GF-D8 (cell line): Measurements from ENCODE around the gene CPED1.
"Not testable (repeated sequence)": the region's sequence is repeated elsewhere in the genome, so short reads cannot be mapped to it uniquely, and the experiment has no call there.

ENCODE experiments used
- DNase-seq: peaks from one replicate; lab custom pipeline; 2025; lab: John Stamatoyannopoulos, UW

CPED1 gene

DNA sequence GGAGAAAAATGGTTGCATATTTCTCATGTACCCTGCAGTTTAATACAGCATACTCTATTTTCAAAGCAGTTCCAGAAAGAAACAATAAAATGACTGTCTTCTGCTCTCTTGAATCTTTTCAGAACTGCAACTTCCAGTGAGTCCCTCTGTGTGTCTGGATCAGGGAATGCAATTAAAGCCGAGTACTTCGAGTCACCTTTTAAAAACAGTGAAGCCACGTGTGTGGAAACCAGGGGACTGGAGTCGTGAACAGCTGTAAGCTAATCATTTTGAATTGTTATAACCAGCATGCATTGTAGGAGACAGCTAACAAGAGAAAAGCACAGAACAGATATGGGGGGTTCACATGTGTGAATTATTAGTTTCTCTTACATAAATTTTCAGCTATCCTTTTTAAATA lies 109.1 kb downstream of the CPED1 start:
- DNase-seq, result no peak

DNA sequence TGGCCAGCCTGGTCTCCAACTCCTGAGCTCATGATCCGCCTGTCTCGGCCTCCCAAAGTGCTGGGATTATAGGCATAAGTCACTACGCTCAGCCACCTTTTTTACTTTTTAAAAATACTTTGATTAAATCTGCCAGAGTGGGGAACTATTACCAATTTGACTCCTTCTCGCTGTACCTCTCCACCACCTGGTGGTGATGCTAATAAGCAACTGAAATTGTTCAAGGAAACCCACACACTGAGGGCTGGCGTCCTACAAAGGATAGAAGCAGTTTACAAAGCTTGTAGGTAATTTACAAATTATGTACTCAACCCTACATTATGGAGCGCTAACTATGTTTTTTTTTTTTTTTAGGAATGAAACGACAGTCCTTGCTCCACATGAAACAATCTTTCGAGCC lies 111.1 kb downstream of the CPED1 start:
- DNase-seq, result no peak

DNA sequence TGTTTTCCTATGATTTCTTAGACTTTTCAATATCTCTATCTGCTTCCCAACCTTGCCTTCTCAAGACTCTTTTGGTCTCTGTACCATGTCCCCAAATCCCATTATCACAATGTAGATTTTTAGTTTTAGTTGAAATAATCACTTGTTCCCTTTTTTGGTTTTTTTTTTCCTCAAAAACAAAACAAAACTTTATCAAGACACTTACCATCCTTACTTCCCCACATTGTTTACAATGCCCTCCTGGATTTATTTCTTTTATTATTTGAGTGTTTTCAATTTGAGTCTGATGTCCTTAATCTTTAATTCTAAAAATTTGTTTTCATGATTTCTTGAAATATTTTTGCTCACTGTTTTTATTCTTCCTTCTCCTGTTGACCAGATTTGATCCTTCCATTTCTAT lies 112.6 kb downstream of the CPED1 start:
- DNase-seq, result no peak

DNA sequence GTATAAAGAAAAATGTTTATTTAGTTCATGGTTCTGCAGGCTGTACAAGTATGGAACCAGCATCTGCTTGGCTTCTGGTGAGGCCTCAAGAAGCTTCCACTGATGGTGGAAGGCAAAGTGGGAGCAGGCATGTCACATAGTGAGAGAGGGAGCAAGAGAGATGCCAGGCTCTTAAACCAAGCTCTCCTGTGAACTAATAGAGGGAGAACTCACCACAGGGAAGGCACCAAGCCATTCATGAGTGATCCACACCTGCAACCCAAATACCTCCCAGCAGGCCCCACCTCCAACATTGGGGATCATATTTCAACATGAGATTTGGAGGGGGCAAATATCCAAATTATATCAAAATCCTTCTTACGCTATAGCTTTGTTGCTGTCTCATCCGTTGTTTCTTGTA lies 113.1 kb downstream of the CPED1 start:
- DNase-seq, result no peak

DNA sequence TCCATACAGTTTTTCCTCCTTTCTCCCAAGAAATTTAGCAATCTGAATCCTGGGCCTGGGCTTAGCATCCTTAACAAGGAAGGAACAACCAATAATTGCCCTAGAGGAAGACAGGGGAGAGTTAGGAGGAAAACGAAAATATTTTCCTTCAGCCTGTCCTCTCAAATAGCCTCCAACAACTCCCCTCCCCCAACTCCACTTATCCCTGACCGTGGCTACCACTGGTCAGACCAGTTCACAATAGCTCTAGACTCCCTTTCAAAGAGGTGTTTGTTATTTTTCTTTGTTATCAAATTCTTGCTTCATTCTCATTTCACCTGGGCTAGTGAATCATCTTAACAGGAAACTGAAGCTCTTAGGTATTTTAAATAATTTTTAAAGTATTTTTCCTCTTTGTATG lies 114.1 kb downstream of the CPED1 start:
- DNase-seq, result no peak

DNA sequence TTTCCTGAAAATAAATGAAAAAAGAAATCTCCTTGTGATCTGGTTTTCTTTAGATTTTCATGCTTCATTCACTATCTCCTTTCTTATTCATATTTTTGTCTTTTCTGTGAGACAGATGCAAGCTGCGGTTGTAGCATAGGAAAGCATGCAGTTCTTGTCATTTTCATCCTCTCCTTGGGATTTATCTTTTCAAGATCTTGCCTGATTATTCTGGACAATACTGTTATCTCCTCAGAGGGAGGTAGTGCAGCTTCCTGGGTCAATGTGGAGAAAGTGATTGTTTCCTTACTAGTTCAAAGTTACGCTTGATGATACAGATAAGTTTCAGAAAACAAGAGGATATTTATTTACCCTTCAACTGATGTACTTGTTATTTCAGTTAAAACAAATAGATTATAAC lies 114.6 kb downstream of the CPED1 start:
- DNase-seq, result no peak

DNA sequence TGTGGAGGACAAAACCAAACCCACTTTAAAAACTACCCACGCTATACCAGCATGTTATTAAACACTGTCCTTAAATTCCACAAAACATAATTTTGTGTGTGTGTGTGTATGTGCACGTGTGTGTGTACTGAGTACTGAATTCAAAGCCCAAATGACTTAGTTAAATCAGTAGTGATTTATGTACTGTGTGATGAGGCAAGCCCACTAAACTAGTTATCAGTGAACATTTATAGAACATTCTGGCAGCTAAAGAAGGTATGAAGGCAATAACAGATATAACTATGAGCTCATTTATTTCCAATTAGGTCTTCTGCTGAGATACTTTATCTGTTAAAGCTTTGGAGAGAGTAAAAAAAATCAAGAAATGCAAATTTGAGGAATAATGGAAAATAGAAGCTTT lies 115.1 kb downstream of the CPED1 start:
- DNase-seq, result no peak

DNA sequence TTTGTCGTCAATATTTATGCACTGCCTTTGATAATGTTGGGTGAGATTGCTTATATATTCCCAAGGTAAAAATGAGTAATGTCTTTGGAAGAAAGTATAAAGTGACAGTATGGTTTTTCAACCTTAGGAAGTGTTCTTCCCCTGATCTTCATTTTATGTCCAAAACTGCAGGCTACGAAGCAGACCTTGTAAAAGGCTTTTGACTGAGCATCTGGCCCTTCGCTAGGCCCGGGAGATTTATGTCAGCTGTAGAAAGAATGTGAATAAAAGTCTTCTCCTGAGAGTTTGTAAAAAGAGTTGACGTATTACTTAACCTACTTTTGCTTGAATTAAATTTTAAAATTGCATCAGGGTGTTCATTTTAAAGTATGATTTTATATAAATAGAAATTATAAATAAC lies 116.8 kb downstream of the CPED1 start:
- no peak for DNase-seq

DNA sequence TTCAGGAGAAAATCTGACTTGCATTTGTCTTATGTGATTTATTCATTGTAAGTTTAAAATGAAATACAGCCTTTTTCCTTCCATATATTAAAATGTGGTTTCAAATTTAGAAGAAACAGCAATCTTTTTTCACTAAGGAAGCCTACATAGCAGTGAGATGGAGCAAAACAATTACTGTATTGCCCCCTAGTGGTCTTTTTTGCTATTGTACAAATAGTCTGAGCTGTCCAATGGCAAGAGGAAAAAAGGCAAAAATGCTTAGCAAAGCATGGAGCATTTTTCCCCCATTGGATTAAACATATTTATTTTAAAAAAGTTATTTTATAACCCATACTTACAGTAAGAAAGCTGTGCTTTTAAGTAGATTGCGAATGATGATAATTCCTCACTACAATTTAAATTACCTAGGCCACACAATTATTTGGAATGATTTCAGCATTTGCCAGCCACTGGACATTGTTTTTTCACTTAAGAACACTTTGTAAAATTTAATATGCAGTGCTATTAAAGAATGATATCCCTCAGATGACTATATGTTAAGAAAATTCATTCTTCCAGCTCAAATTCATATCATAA lies 119.5 kb downstream of the CPED1 start:
- no peak for DNase-seq

DNA sequence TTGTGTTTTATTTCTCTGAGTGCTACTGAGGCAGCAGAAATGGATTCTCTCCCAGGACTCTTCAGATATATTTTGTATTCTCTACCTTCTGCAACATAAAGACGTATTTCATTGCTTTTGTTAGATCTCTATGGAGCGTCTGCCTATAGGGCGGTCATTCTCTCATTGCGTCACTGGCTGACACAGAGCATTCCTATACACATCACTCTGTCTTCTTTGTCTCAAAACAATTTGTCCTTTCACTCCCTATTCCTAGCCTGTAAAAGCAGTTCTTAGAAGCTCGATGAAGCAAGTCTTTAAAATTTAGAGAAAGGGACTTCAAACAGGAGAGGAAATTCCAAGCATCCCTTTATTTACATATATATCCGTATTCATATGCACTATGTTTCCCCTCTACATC lies 120.6 kb downstream of the CPED1 start:
- DNase-seq, result no peak

DNA sequence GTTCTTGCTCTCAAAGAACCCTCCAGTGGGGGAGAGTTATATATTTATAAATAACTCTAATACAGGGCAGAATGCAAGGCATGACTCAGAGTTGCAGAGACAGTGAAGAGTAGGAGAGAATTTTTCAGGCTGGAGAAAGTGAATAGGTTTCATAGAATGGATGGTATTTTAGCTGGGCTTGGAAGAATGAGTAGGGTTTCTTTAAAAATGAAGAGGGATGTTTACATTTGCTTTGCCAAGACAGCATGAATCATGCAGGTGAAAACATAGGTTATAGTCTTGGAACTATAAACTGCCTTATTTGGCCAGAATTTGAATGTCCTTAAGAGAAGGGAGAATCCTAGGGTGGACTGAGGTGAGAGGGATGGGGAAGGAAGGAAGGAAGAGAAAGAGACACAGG lies 124.8 kb downstream of the CPED1 start:
- no peak for DNase-seq

DNA sequence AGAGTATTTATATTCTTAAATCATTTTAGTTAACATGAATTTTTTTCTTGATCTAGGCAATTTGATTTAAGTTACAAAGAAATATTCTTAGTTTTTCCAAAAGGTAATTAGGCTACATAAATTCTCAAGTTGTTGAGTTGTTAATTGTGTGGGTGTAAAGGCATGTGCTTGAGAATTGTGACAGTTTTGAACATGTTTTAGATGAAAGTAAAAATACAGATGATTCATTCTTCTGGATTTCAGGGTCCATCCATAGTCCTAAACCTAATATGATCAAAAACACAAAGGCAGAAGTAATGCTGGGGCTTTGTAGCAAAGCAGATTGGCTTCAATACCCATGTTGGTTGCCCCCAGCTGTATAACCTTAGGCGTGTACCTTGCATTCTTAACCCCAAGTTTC lies 127.9 kb downstream of the CPED1 start:
- no peak for DNase-seq

DNA sequence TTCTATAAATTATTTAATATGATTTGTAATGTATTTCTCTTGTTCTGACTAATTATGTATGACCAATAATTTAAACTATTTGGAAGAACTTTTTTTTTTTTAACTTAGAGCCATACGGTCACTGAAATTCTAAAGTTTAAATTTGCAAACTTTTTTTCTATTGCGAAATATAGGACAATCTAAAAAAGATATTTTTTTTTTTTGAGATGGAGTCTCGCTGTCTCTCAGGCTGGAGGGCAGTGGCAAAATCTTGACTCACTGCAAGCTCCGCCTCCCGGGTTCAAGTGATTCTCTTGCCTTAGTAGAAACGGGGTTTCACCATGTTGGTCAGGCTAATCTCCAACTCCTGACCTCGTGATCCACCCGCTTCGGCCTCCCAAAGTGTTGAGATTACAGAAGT lies 130.5 kb downstream of the CPED1 start:
- no peak for DNase-seq

DNA sequence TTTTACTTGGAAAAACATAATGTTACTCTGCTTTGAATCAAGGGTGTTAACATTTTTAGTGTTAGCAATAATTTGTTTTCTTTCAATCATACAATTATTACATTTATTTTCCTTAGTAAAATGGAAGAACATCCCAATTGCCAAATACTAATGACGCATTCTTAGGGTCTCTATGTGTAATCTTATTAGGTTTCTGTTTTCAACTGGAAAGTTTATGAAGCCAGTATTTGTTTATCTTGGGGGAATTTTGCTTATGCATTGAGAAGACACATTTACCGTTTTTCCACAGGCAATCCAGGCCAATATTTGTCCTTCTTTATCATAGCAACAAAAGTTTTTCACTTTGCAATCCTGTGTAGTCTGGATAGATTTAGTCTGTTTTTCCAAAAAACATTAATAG lies 134.5 kb downstream of the CPED1 start:
- DNase-seq, result no peak

DNA sequence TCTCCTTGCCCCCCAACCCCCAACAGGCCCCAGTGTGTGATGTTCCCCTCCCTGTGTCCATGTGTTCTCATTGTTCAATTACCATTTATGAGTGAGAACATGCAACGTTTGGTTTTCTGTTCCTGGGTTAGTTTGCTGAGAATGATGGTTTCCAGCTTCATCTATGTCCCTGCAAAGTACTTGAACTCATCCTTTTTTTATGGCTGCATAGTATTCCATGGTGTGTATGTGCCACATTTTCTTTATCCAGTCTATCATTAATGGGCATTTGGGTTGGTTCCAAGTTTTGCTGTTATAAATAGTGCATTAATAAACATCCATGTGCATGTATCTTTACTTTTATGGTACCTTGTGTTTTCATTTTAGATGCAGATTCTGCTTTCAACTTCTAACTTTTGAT lies 136.9 kb downstream of the CPED1 start:
- DNase-seq, result not testable (repeated sequence)

DNA sequence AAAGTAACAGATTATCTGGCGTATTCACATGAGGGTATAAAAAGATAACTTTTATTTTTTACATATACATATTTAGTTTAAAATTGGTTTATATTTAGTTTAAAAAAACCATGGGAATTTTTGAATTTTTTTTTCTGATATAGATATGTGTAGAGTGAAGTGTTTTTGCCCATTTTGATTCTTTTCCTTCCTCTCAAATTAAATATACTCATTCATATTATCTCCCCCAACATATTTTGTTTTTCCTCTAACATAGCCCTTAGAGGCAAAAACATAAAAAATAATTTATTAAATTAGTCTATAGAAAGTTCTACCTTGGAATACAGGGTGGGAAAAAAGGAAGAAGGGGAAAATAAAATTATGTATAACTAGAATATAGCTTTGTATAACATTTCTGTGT lies 137.7 kb downstream of the CPED1 start:
- DNase-seq, result no peak

DNA sequence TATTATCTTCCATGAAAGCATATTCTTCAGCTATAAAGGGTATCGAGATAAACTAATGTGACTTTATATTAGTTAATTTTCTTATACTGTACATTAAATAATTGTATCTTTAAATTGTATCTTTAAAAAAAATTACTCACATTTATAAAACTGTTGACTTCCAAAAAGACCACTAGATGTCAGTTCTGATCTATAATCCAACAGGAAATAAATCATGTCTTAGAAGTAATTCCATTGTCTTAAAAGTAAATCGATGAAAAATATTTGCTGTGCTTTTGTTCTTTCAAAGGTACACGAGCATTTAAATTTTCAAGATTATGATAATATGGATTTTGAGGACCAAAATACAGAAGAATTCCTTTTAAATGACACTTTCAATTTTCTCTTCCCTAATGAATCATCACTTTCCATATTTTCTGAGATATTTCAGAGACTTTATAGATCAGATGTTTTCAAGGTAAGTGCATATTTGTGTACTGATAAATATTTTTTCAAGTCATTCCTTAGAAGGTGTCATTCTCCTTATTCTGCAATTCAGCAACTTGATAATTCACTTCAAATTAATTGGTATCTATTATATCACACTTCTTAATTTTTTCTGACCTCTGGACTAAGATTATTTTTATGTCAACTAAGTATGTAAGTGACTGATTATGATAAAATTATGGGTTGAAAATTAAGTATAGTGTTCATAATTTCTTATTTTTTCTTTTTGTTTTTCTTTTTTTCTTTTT lies 138.5 kb downstream of the CPED1 start:
- DNase-seq, result no peak

DNA sequence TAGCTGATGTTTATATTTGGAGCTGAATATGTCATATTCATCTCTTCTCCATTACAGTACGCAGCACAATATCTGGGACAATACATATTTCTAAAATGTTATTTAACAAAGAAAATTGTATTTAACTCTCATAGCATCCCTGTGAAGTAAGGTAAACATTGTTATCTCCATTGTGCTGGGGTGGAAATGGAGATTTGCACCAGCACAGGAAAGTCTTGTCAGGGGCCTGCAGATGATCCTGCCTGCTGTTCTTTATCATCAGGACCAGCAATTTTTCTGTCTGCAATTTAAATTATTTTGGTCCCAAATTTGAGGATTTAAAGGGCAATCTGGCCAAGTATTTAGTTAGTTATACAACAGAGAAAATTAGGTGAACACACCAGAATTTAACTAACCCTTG lies 144.4 kb downstream of the CPED1 start:
- DNase-seq, result no peak

DNA sequence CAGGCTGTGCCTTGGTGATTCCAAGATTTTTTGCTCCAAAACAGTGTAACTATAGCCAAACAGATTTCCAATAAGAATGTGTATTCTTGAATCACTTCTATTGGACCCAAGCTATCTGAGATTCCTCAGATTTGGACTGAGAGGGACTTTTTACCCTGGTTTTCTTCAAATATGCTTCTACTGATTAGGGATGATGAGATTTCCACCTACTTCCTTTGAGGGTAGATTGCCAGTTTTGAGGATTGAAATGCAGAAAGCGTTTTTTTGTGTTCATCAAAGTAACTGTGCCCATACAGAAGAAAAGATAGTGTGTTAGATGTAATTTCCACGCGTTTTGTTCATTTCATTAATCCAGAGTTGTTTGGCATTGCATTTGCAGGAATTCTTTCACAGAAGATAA lies 144.9 kb downstream of the CPED1 start:
- DNase-seq, result no peak

DNA sequence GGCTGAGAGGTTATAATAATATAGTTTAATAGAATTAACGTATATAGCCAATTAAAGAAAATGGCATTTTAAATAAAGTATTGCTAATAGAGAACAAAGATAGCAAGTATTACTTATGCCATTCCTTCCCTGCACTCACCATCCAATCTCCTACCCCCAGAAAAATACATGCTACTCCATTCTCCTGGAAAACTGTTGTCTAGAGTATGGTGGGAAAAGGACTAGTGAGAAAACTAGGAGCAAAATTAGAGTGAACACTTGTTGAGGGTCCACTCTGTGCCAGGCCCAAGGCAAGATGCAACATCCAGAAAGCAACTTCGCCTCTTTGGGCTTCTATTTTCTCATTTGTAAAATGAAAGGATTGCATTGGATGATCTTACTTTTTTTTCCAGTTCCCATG lies 149.1 kb downstream of the CPED1 start:
- no peak for DNase-seq

DNA sequence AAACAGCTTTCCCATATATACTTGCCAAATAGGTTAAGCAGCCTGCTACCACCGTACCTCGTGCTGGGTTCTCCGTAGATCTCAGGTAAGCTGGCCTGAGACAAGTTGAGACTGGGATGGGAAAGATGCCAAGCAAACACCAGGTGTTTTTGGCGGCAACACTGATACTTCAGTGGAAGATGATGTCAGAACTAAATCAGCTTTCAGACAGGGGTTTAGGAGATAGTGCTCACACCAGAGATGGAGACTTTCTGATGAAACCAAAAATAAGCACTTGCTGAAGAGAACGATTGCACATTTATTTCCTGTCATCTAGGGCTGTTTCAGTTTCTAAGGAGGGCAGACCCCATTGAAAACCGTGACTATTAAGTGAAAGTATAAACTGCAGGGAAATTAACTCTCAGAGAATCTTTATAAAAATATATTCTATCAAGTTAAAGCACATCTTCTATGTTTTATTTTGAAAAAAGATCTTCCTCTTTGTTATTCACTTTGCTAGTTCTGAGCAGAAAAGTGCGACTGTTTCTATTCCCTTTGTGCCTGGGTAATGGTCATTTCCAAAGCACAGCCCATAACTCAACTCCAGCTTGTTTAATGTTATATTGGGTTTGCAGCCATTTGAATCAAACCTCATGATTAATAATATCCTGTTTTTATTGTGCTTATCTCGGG lies 149.9 kb downstream of the CPED1 start:
- DNase-seq, result no peak

DNA sequence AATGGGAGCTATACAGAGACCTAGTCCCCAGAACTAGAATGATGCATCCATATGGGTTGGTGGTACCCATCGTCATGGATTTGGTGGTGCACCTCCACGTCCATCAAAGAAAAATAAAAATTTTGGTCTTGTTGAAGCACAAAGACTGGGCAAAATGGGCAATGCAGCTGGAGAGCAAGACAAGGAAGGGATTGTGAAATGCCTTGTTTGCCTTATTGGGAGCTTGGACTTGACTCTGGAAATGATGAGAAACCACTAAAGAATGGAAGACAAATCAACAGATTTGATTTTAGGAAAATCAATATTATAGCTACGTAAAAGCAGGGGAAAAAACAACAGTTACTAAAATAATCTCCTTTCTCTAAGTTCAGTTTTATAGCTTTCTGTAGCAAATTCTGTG lies 150.9 kb downstream of the CPED1 start:
- no peak for DNase-seq

DNA sequence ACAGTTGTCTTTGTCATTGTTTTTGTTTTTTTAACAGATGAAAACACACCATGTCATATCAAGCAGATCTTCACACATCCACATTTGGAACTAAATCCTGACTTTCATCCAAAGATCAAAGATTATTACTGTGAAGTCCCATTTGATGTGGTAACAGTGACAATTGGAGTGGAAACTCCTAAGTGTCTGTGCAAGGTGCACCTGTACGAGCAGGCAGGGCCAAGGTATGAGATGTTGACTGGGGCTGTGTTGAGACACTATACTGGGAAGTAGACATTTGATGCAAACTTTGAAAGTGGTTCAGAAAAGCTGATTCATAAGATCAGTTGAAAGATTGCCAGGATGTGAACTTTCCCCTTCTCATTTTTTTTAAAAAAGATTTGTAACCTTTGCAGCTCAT lies 152.3 kb downstream of the CPED1 start:
- no peak for DNase-seq

DNA sequence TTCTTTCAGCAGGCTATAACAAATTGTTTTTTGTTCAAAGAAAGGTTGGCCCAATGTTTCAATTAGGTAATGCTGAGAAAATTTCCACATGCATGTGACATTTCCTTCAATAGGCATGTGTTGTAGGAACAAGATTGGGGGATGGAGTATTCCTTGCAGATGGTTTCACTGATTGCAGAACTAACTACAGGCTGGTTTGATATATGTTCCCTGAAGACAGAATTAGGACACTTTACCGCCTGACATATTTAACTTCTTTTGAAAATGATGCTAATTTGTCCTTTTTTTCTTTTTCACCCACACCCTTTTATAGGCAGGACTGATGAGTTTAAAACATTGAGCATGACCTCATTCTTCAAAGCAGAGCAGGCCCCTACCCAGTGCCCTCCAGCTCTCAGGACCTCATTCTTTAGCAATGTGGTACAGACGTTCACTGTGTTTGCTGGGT lies 163.3 kb downstream of the CPED1 start:
- no peak for DNase-seq
